ENCODE results near the gene MAML3. TPM values are rescaled to one million over a fixed set of nuclear protein-coding genes. Genes with fewer than 3 reads are reported as not detected.

MAML3 gene
- total RNA-seq, 1 donor from 2014 or later, result 21.8 TPM

DNA sequence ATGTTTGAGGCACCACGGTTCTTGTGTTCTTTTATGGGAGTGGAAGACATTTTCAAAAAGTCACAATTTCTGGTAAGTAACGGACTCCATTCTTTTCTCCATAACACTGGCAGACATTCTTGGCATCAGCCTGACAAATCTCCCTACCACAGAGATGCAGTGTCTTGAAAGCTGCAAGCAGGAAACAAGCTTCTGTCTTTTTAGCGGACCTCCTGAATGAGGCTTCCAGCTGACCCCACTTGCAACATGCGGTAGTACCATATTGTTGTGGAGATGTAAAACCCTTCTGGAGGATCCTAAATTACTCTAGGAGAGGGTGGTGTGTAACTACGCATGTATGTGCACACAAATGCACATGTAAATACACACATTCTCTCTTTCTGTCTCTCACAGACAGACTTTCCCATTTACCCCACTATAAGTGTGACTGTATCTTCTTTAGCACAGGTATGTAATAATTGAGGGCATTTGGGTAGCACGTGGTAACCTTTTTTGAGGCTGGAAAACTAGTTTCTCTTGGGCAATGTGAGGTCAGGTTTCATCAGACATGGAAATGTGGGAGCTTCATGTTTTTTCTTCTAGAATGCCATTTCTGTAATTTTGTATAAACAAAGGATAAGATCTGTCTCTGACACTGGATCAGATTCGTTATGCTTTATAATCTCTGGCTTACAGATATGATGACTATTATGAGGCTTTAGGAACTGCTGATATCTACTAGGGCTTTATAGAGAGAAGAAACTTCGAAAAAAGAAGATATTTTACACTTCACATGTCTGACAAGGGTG is 358.3 kb downstream of the MAML3 start:
- Mint-ChIP-seq H3K36me3 (no peaks in the 10 kb centered on the region), H3K27ac (no peak overlapping the region), H3K4me3 (no peak overlapping the region), H3K4me1 (ENCODE audit: unreplicated experiment) (peaks cover 61% of the 10 kb centered on the region), H3K9me3 (peaks cover 6% of the 10 kb centered on the region), H3K27me3 (no peaks in the 10 kb centered on the region)
- no peak for DNase-seq (ENCODE audit: extremely low spot score, unreplicated experiment)
- TF ChIP-seq, protein P1, sequence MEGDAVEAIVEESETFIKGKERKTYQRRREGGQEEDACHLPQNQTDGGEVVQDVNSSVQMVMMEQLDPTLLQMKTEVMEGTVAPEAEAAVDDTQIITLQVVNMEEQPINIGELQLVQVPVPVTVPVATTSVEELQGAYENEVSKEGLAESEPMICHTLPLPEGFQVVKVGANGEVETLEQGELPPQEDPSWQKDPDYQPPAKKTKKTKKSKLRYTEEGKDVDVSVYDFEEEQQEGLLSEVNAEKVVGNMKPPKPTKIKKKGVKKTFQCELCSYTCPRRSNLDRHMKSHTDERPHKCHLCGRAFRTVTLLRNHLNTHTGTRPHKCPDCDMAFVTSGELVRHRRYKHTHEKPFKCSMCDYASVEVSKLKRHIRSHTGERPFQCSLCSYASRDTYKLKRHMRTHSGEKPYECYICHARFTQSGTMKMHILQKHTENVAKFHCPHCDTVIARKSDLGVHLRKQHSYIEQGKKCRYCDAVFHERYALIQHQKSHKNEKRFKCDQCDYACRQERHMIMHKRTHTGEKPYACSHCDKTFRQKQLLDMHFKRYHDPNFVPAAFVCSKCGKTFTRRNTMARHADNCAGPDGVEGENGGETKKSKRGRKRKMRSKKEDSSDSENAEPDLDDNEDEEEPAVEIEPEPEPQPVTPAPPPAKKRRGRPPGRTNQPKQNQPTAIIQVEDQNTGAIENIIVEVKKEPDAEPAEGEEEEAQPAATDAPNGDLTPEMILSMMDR (conservative IDR thresholded peaks at IDR 0.05), result no peak

DNA sequence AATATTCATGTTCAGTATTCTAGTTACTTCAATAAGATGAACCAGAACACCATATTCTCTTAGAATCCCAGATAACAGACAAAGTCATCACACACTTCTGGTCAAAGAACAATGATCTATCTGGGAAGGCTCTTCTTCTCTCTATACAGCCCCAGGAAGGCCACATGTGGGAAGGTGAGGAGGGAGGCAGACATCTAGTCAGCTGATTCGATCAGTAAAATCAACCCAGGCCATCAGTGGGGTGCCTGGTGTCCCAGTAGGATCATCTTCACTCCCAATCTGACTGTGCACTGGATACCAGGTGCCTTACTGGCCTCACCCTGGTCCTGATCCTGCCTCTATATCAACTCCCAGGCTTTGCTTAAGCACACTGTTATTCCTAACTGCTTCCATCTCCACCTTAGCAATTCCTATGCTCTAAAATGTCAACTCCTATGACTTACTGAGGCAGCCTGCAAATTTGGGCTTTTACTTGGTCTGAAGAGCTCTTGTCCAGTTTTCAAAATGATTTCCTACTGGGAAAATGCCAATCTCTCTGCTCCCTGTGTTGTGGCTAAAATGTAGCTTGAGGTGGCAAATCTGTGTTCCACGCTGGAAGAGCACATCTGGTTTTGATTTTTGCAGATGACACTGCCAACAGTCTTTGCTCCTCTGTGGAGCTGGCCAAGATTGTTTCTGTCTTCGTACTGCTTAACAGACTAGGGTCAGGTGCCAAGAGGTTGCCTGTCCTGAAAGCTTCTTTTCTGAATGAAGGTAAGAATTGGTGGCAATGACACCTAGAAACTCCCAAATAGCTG is 359.6 kb downstream of the MAML3 start:
- peaks cover 6% of the 10 kb centered on the region for H3K9me3 Mint-ChIP-seq
- H3K27me3 Mint-ChIP-seq, result no peaks in the 10 kb centered on the region
- peaks cover 48% of the 10 kb centered on the region for H3K4me1 Mint-ChIP-seq (ENCODE audit: unreplicated experiment)
- TF ChIP-seq, protein P1 (conservative IDR thresholded peaks at IDR 0.05), result no peak
- no peaks in the 10 kb centered on the region for H3K36me3 Mint-ChIP-seq
- H3K27ac Mint-ChIP-seq, result no peak overlapping the region
- H3K4me3 Mint-ChIP-seq, result no peak overlapping the region
- no peak for DNase-seq (ENCODE audit: extremely low spot score, unreplicated experiment)

DNA sequence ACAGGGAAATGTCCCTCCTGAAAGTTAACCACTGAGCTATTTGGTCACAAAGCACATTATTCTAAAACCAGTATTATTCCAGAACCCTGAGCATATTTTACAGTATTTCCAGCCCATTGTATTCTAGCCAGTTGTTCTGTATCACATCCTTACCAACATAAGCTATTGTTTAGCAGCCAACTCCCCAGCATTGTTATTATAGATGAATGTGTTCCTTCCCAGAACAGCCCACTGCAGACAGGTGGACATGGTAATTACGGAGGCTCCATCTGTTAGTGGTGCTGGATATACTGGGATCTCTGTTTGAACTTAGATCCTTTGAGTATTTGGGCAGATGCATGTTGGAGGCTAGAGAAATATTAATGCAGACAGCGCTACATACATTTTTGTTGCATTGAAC is 362.3 kb downstream of the MAML3 start:
- DNase-seq (ENCODE audit: extremely low spot score, unreplicated experiment), result no peak
- Mint-ChIP-seq H3K27me3 (no peaks in the 10 kb centered on the region), H3K36me3 (no peaks in the 10 kb centered on the region), H3K4me1 (ENCODE audit: unreplicated experiment) (peaks cover 39% of the 10 kb centered on the region), H3K4me3 (peak overlapping the region; percentile 7), H3K27ac (peak overlapping the region; percentile 53), H3K9me3 (peaks cover 6% of the 10 kb centered on the region)
- TF ChIP-seq, protein P1 (conservative IDR thresholded peaks at IDR 0.05), result no peak

DNA sequence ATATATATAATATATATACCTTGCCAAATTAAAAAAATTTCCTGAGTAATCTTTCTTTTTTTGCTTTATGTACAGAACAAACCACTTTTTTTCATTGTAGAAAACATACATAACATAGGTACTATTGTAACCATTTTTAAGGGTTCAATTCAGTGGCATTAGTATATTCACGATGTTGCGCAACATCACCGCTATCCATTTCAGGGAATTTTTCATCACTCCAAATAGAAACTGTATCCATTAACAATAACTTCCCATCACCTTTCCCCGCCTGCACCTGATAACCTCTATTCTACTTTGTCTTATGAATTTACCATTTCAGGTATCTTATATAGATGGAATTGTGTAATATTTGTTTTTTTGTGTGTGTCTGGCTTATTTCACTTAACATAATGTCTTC is 363.7 kb downstream of the MAML3 start:
- H3K4me3 Mint-ChIP-seq, result no peak overlapping the region
- peaks cover 45% of the 10 kb centered on the region for H3K4me1 Mint-ChIP-seq (ENCODE audit: unreplicated experiment)
- H3K9me3 Mint-ChIP-seq, result peaks cover 6% of the 10 kb centered on the region
- no peak for DNase-seq (ENCODE audit: extremely low spot score, unreplicated experiment)
- no peaks in the 10 kb centered on the region for H3K27me3 Mint-ChIP-seq
- H3K27ac Mint-ChIP-seq, result no peak overlapping the region
- H3K36me3 Mint-ChIP-seq, result no peaks in the 10 kb centered on the region
- TF ChIP-seq, protein P1 (conservative IDR thresholded peaks at IDR 0.05), result no peak

DNA sequence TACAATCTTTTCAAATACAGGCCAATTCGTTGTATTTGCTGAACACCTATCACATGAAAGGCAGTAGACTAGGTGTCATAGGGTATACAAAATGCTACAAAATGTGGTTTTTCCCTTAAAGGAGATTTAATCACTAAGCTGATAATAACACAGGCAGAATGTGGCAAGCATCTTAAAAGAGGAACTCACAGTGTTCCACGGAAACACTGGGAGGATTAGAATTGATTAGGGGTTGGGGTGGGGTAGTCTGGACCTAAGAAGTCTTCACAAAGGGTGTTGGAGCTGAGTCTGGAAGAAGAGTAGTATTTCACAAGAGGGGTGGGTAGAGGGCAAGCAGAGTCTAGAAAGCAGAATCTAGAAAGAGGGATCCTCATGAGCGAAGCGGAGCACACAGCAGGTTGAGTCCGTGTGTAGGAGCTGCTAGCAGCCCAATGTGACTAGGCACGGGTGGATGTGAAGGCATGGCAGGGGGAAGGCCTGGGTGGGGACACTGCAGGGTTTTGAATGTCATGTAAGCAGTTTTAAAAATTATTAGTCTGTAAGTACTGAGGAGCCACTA is 364.8 kb downstream of the MAML3 start:
- H3K27me3 Mint-ChIP-seq, result no peaks in the 10 kb centered on the region
- H3K4me3 Mint-ChIP-seq, result no peak overlapping the region
- H3K27ac Mint-ChIP-seq, result no peak overlapping the region
- H3K4me1 Mint-ChIP-seq (ENCODE audit: unreplicated experiment), result peaks cover 44% of the 10 kb centered on the region
- TF ChIP-seq, protein P1 (conservative IDR thresholded peaks at IDR 0.05), result no peak
- no peak for DNase-seq (ENCODE audit: extremely low spot score, unreplicated experiment)
- H3K36me3 Mint-ChIP-seq, result no peaks in the 10 kb centered on the region
- peaks cover 6% of the 10 kb centered on the region for H3K9me3 Mint-ChIP-seq
